GM21390 (cell line): ENCODE data around the gene MYO1F.
"Not testable (repeated sequence)": the region's sequence is repeated elsewhere in the genome, so short reads cannot be mapped to it uniquely, and the experiment has no call there.

Experiments used
- ATAC-seq: cut with Tn5 transposase; IDR thresholded peaks from one replicate; pipeline ENCODE4 v1.9.1; 2021; ENCODE audit not compliant: unreplicated experiment

The MYO1F gene

GRCh38 chr19:8577247-8577646, at the start of gene MYO1F:
Gene MYO1F, minus strand, starts transcription at chr19:8577442. Its CDS starts 133 bp downstream, at chr19:8577309.
- ATAC-seq = no peak

- no peak for ATAC-seq
These were observed 49.6 kb upstream of the MYO1F start for GRCh38 chr19:8626842-8627241.

DNA sequence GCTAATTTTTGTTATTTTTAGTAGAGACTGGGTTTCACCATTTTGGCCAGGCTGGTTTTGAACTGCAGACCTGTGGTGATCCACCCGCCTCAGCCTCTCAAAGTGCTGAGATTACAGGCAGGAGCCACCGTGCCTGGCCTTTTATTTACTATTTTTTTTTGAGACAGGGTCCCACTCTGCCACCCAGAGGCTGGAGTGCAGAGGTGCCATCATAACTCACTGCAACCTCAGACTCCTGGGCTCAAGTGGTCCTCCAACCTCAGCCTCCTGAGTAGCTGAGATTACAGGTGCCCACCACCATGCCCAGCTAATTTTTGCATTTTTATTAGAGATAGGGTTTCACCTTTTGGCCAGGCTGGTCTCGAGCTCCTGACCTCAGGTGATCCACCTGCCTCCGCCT, 45.6 kb upstream of the MYO1F start:
- ATAC-seq = not testable (repeated sequence)

DNA sequence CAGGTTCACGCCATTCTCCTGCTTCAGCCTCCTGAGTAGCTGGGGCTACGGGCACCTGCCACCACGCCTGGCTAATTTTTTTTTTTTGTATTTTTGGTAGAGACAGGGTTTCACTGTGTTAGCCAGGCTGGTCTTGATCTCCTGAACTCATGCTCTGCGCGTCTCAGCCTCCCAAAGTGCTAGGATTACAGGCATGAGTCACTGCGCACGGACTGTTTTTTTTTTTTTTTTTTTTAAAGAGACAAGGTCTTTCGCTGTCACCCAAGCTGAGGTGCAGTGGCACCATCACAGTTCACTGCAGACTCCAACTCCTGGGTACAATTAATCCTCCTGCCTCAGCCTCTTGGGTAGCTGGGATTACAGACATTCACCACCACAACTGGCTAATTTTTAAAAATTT, 41.5 kb upstream of the MYO1F start:
- no peak for ATAC-seq

DNA sequence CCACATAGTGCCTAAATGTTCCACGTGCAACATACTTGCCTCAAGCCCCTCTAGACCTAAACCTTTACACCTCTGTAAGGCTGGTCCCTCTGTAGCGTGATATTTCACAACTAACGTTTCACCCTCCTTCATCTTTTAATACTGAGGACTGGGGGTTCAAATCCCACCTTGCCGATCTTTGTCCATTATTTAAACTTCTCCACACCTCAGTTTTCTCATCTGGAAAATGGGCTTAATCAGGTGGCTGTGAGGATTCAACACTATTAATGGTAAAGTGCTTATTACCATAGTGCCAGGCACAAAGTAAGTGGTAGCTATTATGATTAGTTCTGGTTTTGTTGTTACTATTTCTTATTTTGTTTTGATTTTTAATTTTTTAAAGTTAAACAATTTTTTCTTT, 40.7 kb upstream of the MYO1F start:
- no peak for ATAC-seq

DNA sequence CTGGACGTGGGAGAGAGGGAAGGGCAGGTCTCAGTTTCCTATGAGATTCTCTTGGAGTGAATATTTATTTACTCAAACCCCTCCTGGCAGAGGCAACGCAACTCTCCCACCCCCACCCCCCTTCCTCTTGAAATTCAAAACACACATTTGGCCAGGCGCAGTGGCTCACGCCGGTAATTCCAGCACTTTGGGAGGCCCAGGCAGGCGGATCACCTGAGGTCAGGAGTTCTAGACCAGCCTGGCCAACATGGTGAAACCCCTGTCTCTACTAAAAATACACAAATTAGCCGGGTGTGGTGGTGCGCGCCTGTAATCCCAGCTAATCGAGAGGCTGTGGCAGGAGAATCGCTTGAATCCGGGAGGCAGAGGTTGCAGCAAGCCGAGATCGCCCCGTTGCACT, 40.1 kb upstream of the MYO1F start:
- ATAC-seq = not testable (repeated sequence)

DNA sequence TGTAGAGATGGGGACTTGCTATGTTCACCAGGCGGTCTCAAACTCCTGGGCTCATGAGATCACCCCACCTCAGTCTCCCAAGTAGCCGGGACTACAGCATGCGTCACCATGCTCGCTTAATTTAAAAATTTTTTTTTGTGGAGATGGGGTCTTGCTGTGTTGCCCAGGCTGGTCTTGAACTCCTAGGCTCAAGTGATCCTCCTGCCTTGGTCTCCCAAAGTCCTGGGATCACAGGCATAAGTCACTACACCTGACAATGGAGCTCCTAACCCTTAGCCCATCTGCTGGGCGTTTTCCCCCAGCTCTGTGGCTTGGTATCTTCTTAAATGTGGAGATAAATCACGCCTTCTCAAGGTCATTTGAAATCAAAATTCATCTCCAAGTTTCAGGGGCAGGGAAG, 39.6 kb upstream of the MYO1F start:
- ATAC-seq = no peak

GRCh38 chr19:8615813-8616596, 38.8 kb upstream of the MYO1F start:
- ATAC-seq = no peak

DNA sequence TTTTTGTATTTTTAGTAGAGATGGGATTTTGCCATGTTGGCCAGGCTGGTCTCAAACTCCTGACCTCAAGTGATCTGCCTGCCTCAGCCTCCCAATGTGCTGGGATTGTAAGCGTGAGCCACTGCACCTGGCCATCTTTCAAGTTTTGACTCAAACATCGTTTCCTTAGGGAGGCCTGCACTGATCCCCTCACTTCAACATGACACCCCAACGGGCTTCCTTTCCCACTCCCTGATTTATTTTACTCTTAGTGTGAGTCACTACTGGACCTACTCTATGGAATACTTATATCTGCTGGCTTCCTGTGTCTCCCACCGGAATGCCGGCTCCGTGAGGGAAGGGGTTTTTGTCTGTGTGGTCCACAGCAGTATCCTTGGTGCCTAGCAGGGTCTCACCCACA, 37.8 kb upstream of the MYO1F start:
- no peak for ATAC-seq

GRCh38 chr19:8614455-8614854, 37.2 kb upstream of the MYO1F start:
- no peak for ATAC-seq

- ATAC-seq = no peak
These were observed 35.5 kb upstream of the MYO1F start for GRCh38 chr19:8612807-8613171.

GRCh38 chr19:8611877-8612806, 34.9 kb upstream of the MYO1F start:
- ATAC-seq = no peak

- ATAC-seq = no peak
These were observed 34.2 kb upstream of the MYO1F start for GRCh38 chr19:8611391-8611876.

GRCh38 chr19:8610936-8611300, 33.7 kb upstream of the MYO1F start:
- ATAC-seq = no peak

GRCh38 chr19:8610041-8610935, 33.0 kb upstream of the MYO1F start, which contains the start of gene ADAMTS10:
Gene ADAMTS10, minus strand, starts transcription at chr19:8610715. Its CDS starts 5,005 bp downstream, at chr19:8605710.
- ATAC-seq = no peak

- ATAC-seq = no peak
These were observed 32.2 kb upstream of the MYO1F start for GRCh38 chr19:8609279-8610040.

GRCh38 chr19:8608941-8609278, 31.7 kb upstream of the MYO1F start:
- no peak for ATAC-seq

DNA sequence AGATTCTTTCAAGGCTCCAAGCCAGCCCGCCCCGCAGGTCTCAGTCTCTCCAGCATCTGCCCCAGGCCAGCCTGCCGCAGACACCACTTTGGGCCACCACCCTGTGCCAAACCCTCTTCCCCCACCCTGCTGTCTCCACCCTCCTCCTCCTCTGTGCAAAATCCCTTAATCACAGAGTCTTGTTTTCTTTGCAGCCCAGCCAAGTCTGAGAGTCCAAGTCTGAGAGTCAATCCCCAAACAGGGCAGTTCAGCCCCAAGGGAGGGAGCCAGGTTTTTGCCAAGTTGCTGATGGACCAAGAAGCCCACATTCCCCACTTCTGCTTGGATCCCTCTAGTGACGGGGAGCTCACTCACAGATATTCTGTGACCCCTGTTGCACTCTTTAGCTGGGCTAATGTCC, 30.1 kb upstream of the MYO1F start:
- ATAC-seq = no peak

GRCh38 chr19:8605514-8605913, 28.3 kb upstream of the MYO1F start:
- no peak for ATAC-seq

- ATAC-seq = no peak
These were observed 24.6 kb upstream of the MYO1F start for GRCh38 chr19:8601796-8602195.
